HG03442 (cell line): ENCODE measurements around the gene SLC35A2.
"Not testable (repeated sequence)": the region's sequence is repeated elsewhere in the genome, so short reads cannot be mapped to it uniquely, and the experiment has no call there.

Experiments
- ATAC-seq: cut with Tn5 transposase; IDR thresholded peaks from one replicate; pipeline ENCODE4 v1.9.1; 2021; ENCODE audit warnings: mild to moderate bottlenecking, moderate library complexity; ENCODE audit not compliant: unreplicated experiment

Gene SLC35A2

GRCh38 chrX:48903290-48903689 lies 8.2 kb downstream of the SLC35A2 start:
- no peak for ATAC-seq

- no peak for ATAC-seq
Measured at GRCh38 chrX:48902776-48903175, 8.7 kb downstream of the SLC35A2 start.

- no peak for ATAC-seq
Measured at GRCh38 chrX:48902135-48902534, 9.3 kb downstream of the SLC35A2 start.

GRCh38 chrX:48901069-48901468 lies 10.4 kb downstream of the SLC35A2 start:
- ATAC-seq: no peak

- no peak for ATAC-seq
Measured at GRCh38 chrX:48899078-48899410, 12.4 kb downstream of the SLC35A2 start.

- peak; percentile 92 for ATAC-seq
Measured at GRCh38 chrX:48897625-48898306, 13.7 kb downstream of the SLC35A2 start, which contains the start of the genes PQBP1 and TIMM17B. TSS of gene PQBP1 (plus strand) at chrX:48897930. CDS start at chrX:48898510, 580 bp downstream. TSS of gene TIMM17B (minus strand) at chrX:48897768. CDS start at chrX:48897749, 19 bp downstream.

- ATAC-seq: peak; percentile 7
Measured at GRCh38 chrX:48897157-48897624, 14.3 kb downstream of the SLC35A2 start.

- ATAC-seq: no peak
Measured at GRCh38 chrX:48896611-48897011, 14.8 kb downstream of the SLC35A2 start.

GRCh38 chrX:48894891-48895290 lies 16.6 kb downstream of the SLC35A2 start:
- no peak for ATAC-seq

GRCh38 chrX:48893556-48894348 lies 17.7 kb downstream of the SLC35A2 start:
- ATAC-seq: no peak

- ATAC-seq: no peak
Measured at GRCh38 chrX:48892896-48893295, 18.6 kb downstream of the SLC35A2 start.

- ATAC-seq: peak; percentile 83
Measured at GRCh38 chrX:48891402-48892288, 19.8 kb downstream of the SLC35A2 start.

GRCh38 chrX:48890934-48891401 lies 20.5 kb downstream of the SLC35A2 start:
- ATAC-seq: peak; percentile 35

GRCh38 chrX:48890296-48890925 lies 21.0 kb downstream of the SLC35A2 start:
- ATAC-seq: no peak

- not testable (repeated sequence) for ATAC-seq
Measured at GRCh38 chrX:48886586-48886985, 24.9 kb downstream of the SLC35A2 start.

- ATAC-seq: no peak
Measured at GRCh38 chrX:48883729-48884128, 27.7 kb downstream of the SLC35A2 start.

GRCh38 chrX:48876944-48877343 lies 34.5 kb downstream of the SLC35A2 start:
- not testable (repeated sequence) for ATAC-seq

- not testable (repeated sequence) for ATAC-seq
Measured at GRCh38 chrX:48872017-48872416, 39.4 kb downstream of the SLC35A2 start.

- no peak for ATAC-seq
Measured at GRCh38 chrX:48864210-48864609, 47.2 kb downstream of the SLC35A2 start.

GRCh38 chrX:48854898-48855297 lies 56.5 kb downstream of the SLC35A2 start:
- ATAC-seq: no peak
